Type B pancreatic cell (in vitro differentiated cells): ENCODE measurements around the gene DNAH7. TPM values are rescaled to one million over a fixed set of nuclear protein-coding genes. Genes with fewer than 3 reads are reported as not detected.

ENCODE experiments used
- DNase-seq: peaks from one replicate; pipeline ENCODE4 v3.0.0; 2021; ENCODE audit warnings: mixed read lengths; ENCODE audit not compliant: unreplicated experiment; ENCODE audit errors: extremely low spot score
- H3K27ac Mint-ChIP-seq: 2 replicates; pipeline ENCODE4 v1.8.0; 2021; ENCODE audit warnings: mild to moderate bottlenecking, mixed read lengths
- H3K27me3 Mint-ChIP-seq: 2 replicates; pipeline ENCODE4 v1.8.0; 2021; ENCODE audit warnings: mixed read lengths
- H3K36me3 Mint-ChIP-seq: 2 replicates; pipeline ENCODE4 v1.8.0; 2021; ENCODE audit warnings: mixed read lengths
- H3K4me1 Mint-ChIP-seq: one replicate; pipeline ENCODE4 v1.8.0; 2021; ENCODE audit warnings: mixed read lengths; ENCODE audit not compliant: unreplicated experiment
- H3K4me3 Mint-ChIP-seq: 2 replicates; pipeline ENCODE4 v1.8.0; 2021; ENCODE audit warnings: mild to moderate bottlenecking, mixed read lengths
- H3K9me3 Mint-ChIP-seq: 2 replicates; pipeline ENCODE4 v1.8.0; 2021; ENCODE audit warnings: mixed read lengths
- CTCF ChIP-seq: fragments of 200-600 bp; sonication (generic); conservative IDR thresholded peaks from 2 replicates; pipeline ENCODE4 v1.5.0; 2021; ENCODE audit warnings: antibody characterized with exemption, mild to moderate bottlenecking
- total RNA-seq: library from RNA; stranded (reverse); gene quantifications from 2 replicates; pipeline ENCODE4 v1.2.1, GENCODE V29; 2021; ENCODE audit warnings: low replicate concordance

Gene DNAH7
- total RNA-seq, 1 donor from 2014 or later = 7.5 TPM

DNA sequence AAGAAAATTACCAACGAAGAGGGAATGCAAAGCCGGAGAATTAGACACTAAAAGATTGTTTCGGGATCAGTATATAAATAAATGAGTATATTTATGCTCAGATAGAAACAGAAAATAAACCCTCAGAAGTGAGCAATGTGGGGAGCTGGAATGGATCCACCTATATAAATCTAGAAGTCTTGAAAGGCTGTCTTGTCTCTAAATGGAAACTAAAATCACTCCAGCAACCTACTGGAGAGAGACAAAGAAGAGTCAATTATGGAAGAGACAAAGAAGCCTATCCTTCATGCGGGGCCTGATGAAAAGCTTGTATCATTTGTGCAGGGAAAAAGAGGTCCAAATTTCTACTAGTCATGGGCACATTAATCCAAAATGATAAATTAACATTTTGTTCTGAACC lies 158.1 kb downstream of the DNAH7 start:
- H3K27me3 Mint-ChIP-seq = no peaks in the 10 kb centered on the region
- H3K4me3 Mint-ChIP-seq = no peak overlapping the region
- no peak for DNase-seq
- H3K36me3 Mint-ChIP-seq = no peaks in the 10 kb centered on the region
- no peak overlapping the region for H3K27ac Mint-ChIP-seq
- no peak for TF ChIP-seq CTCF
- peaks cover 4% of the 10 kb centered on the region for H3K9me3 Mint-ChIP-seq
- no peaks in the 10 kb centered on the region for H3K4me1 Mint-ChIP-seq

GRCh38 chr2:195909926-195910325 lies 158.7 kb downstream of the DNAH7 start:
- no peak for DNase-seq
- no peaks in the 10 kb centered on the region for H3K4me1 Mint-ChIP-seq
- no peaks in the 10 kb centered on the region for H3K27me3 Mint-ChIP-seq
- H3K27ac Mint-ChIP-seq = no peak overlapping the region
- H3K4me3 Mint-ChIP-seq = no peak overlapping the region
- no peaks in the 10 kb centered on the region for H3K36me3 Mint-ChIP-seq
- no peak for TF ChIP-seq CTCF
- H3K9me3 Mint-ChIP-seq = peaks cover 4% of the 10 kb centered on the region

- Mint-ChIP-seq H3K9me3 (peaks cover 4% of the 10 kb centered on the region), H3K27me3 (no peaks in the 10 kb centered on the region)
Measured at GRCh38 chr2:195907474-195907873, 161.2 kb downstream of the DNAH7 start.

DNA sequence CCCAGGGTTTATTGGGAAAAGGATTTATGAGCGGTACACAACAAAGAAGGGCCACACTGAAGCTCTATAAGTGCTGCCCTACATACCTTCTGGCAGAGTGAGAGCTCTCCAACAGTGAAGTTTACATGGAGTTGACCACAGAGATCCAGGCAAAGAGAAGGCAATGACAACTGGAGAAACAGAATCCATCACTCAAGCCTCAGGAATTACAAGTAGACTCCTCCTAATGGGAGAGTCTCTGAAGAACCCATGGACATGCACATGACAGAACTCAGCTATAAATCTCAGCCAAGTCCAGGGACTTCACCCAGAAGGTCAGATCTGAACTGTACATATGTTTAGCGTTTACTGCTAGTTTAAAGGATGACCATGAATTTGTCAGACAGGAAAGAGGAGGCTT lies 164.7 kb downstream of the DNAH7 start:
- Mint-ChIP-seq H3K27ac (no peak overlapping the region), H3K9me3 (peaks cover 4% of the 10 kb centered on the region), H3K4me1 (peaks cover 1% of the 10 kb centered on the region), H3K27me3 (no peaks in the 10 kb centered on the region), H3K4me3 (no peak overlapping the region), H3K36me3 (no peaks in the 10 kb centered on the region)
- no peak for DNase-seq
- no peak for TF ChIP-seq CTCF

More at GRCh38 chr2:195907474-195907873, 161.2 kb downstream of the DNAH7 start:
- no peak for DNase-seq
- no peaks in the 10 kb centered on the region for H3K36me3 Mint-ChIP-seq
- no peak overlapping the region for H3K27ac Mint-ChIP-seq
- H3K4me1 Mint-ChIP-seq = no peaks in the 10 kb centered on the region
- H3K4me3 Mint-ChIP-seq = no peak overlapping the region
- TF ChIP-seq CTCF = no peak

DNA sequence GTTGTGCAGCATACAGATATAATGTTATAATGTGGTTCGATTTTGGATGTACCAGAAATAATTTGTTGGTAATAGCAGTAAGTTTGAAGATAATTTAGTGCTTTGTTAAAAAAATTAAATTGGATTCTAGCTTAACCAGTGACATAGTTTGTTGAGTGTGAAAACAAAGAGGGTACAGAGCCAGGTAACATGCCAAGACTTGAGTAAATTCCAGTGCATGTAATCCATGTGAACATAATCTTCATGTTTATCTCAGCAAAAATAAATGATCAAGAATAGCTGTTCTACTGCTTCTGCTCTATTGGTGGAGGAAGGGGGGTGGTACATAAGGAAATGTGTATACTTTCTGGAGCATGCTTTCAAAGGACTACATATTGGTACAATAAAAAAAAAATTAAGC lies 165.8 kb downstream of the DNAH7 start:
- peaks cover 4% of the 10 kb centered on the region for H3K4me1 Mint-ChIP-seq
- DNase-seq = no peak
- no peaks in the 10 kb centered on the region for H3K27me3 Mint-ChIP-seq
- no peaks in the 10 kb centered on the region for H3K9me3 Mint-ChIP-seq
- H3K27ac Mint-ChIP-seq = no peak overlapping the region
- no peaks in the 10 kb centered on the region for H3K36me3 Mint-ChIP-seq
- no peak overlapping the region for H3K4me3 Mint-ChIP-seq
- no peak for TF ChIP-seq CTCF

DNA sequence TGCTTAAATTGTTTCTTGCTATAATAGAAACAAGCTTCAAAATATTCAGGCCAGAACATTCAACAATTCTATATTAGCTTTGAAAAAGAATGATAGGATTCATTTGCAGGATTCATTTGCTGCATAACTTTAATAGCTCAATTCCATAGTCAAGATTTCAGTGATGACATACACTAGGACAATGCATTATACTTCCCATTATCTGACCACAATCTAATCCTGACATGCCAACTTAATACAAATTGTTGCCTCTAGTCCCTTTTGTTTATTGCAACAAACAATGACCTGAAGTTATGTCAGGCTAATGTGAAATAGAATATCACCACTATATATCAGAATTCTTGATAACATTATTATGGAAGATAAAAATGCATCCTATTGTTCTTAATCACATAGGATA lies 169.4 kb downstream of the DNAH7 start:
- Mint-ChIP-seq H3K27me3 (no peaks in the 10 kb centered on the region), H3K9me3 (no peaks in the 10 kb centered on the region), H3K4me1 (peaks cover 4% of the 10 kb centered on the region), H3K27ac (no peak overlapping the region), H3K36me3 (no peaks in the 10 kb centered on the region), H3K4me3 (no peak overlapping the region)
- no peak for DNase-seq
- TF ChIP-seq CTCF = no peak
